Endothelial cell of umbilical vein (primary cell): ENCODE results near the gene ZPR1. TPM values are rescaled to one million over a fixed set of nuclear protein-coding genes. Genes with fewer than 3 reads are reported as not detected.

Experiments used
- BruUV-seq: library from RNA; stranded (reverse); fragments of 400-500 nt; replicated peaks from 2 replicates; lab custom pipeline; 2021; lab: Mats Ljungman, UMichigan
- CTCF ChIA-PET: fragments of 300-600, 350-600 bp; sonication (Branson Sonifier 250); formaldehyde crosslinking; loops from one replicate; lab custom pipeline; 2021; ENCODE audit warnings: antibody characterized with exemption, inconsistent platforms; lab: Charles Lee
- POLR2A ChIA-PET: fragments of 300-600, 350-600 bp; sonication (Branson Sonifier 250); formaldehyde crosslinking; loops from one replicate; lab custom pipeline; 2021; ENCODE audit warnings: antibody characterized with exemption, inconsistent platforms; lab: Charles Lee
- DNase-seq: peaks from one replicate; pipeline ENCODE4 v3.0.0-alpha.2; 2011; ENCODE audit warnings: low read depth, low spot score
- FAIRE-seq: peaks from 2 replicates; lab custom pipeline; 2011; peaks lifted over from hg19 to GRCh38; lab: Jason Lieb, UNC
- H2AFZ ChIP-seq: 2 replicates; pipeline ENCODE4 v1.6.0; 2012; ENCODE audit warnings: low read depth, low read length, control low read depth, inconsistent platforms
- H3K27ac ChIP-seq: 2 replicates; pipeline ENCODE4 v1.5.1; 2011; ENCODE audit warnings: low read depth, mild to moderate bottlenecking, control low read depth, low read length, moderate library complexity; ENCODE audit not compliant: insufficient read depth
- H3K27me3 ChIP-seq, 2 experiments: 2 replicates each; pipeline versions ENCODE4 v1.6.0 to v1.6.1; 2011; ENCODE audit warnings: low read length in 2 of 2, mixed read lengths in 1 of 2; ENCODE audit not compliant: control insufficient read depth in 2 of 2, insufficient read depth in 2 of 2
- H3K36me3 ChIP-seq, 2 experiments: 2 replicates in 1 of 2; 3 replicates in 1 of 2; pipeline ENCODE4 v1.5.1; 2011; ENCODE audit warnings: low read length in 2 of 2, mild to moderate bottlenecking in 1 of 2, moderate library complexity in 1 of 2; ENCODE audit not compliant: control insufficient read depth in 2 of 2, insufficient read depth in 2 of 2; ENCODE audit errors: extremely low read depth in 1 of 2
- H3K4me1 ChIP-seq: 3 replicates; pipeline ENCODE4 v1.5.1; 2011; ENCODE audit warnings: mild to moderate bottlenecking, low read length; ENCODE audit not compliant: control insufficient read depth, insufficient read depth; ENCODE audit errors: extremely low read depth
- H3K4me2 ChIP-seq: 2 replicates; pipeline ENCODE4 v1.6.1; 2011; ENCODE audit warnings: low read length, control low read depth, mixed read lengths; ENCODE audit not compliant: insufficient read depth
- H3K4me3 ChIP-seq, 3 experiments: fragments of 200-600 bp in 1 of 3; sonication (generic), shearing (Covaris generic) in 1 of 3; replicated peaks in 1 of 3; 2 replicates each; pipeline ENCODE4 v1.5.1; 2011 to 2016; ENCODE audit warnings: control low read depth in 3 of 3, low read length in 3 of 3, mild to moderate bottlenecking in 2 of 3, inconsistent platforms in 1 of 3, low read depth in 1 of 3, moderate library complexity in 1 of 3; ENCODE audit not compliant: insufficient read depth in 1 of 3
- H3K79me2 ChIP-seq: 2 replicates; pipeline ENCODE4 v1.6.0; 2012; ENCODE audit warnings: low read length, inconsistent platforms; ENCODE audit not compliant: control insufficient read depth, insufficient read depth
- H3K9ac ChIP-seq: replicated peaks from 2 replicates; pipeline ENCODE3; 2011; ENCODE audit warnings: low read length, control low read depth; ENCODE audit not compliant: insufficient read depth; ENCODE audit errors: extremely low read depth
- H3K9me1 ChIP-seq: replicated peaks from 3 replicates; pipeline ENCODE4 v1.6.0; 2011; ENCODE audit warnings: mild to moderate bottlenecking, low read length; ENCODE audit not compliant: control insufficient read depth, insufficient read depth; ENCODE audit errors: extremely low read depth
- H3K9me3 ChIP-seq: replicated peaks from 2 replicates; pipeline ENCODE4 v1.5.1; 2012; ENCODE audit warnings: low read length, inconsistent platforms; ENCODE audit not compliant: control insufficient read depth, insufficient read depth
- H4K20me1 ChIP-seq: replicated peaks from 2 replicates; pipeline ENCODE3; 2011; ENCODE audit warnings: mild to moderate bottlenecking, low read length; ENCODE audit not compliant: control insufficient read depth, insufficient read depth; ENCODE audit errors: extremely low read depth
- CTCF ChIP-seq, 2 donors: IDR thresholded peaks; 1 replicate in 1 of 2; 2 replicates in 1 of 2; pipeline ENCODE4 v1.5.1; 2011; ENCODE audit warnings: low read length in 2 of 2, mild to moderate bottlenecking in 2 of 2, moderate library complexity in 2 of 2, control low read depth in 1 of 2, inconsistent platforms in 1 of 2, low read depth in 1 of 2; ENCODE audit not compliant: insufficient read depth in 1 of 2; ENCODE audit errors: extremely low read depth in 1 of 2
- EZH2 ChIP-seq: IDR thresholded peaks from 2 replicates; pipeline ENCODE4 v1.6.1; 2012; ENCODE audit warnings: borderline replicate concordance, low read depth, mild to moderate bottlenecking, moderate library complexity, low read length, inconsistent platforms; ENCODE audit not compliant: severe bottlenecking
- FOS ChIP-seq: IDR thresholded peaks from 2 replicates; pipeline ENCODE4 v1.6.1; 2011; ENCODE audit warnings: mild to moderate bottlenecking, low read length, moderate library complexity, borderline replicate concordance; ENCODE audit not compliant: insufficient read depth
- GATA2 ChIP-seq: IDR thresholded peaks from 2 replicates; pipeline ENCODE4 v1.7.0; 2011; ENCODE audit warnings: low read depth, mild to moderate bottlenecking, moderate library complexity, mixed read lengths, low read length; ENCODE audit not compliant: insufficient read length, insufficient read depth
- JUN ChIP-seq: IDR thresholded peaks from 2 replicates; pipeline ENCODE4 v1.6.1; 2011; ENCODE audit warnings: borderline replicate concordance, low read depth; ENCODE audit not compliant: insufficient read length, insufficient read depth
- MAX ChIP-seq: IDR thresholded peaks from 2 replicates; pipeline ENCODE4 v1.6.1; 2011; ENCODE audit not compliant: insufficient read depth, insufficient read length
- MYC ChIP-seq: IDR thresholded peaks from one replicate; pipeline ENCODE4 v1.6.1; 2011; ENCODE audit warnings: mild to moderate bottlenecking, low read depth, low read length
- POLR2A ChIP-seq: IDR thresholded peaks from 2 replicates; pipeline ENCODE4 v1.6.1; 2012; ENCODE audit warnings: low read depth, mild to moderate bottlenecking, control low read depth, low read length
- POLR2AphosphoS5 ChIP-seq: IDR thresholded peaks from 2 replicates; pipeline ENCODE4 v1.6.1; 2012; ENCODE audit warnings: low read depth, mild to moderate bottlenecking, control low read depth, low read length, moderate library complexity; ENCODE audit not compliant: insufficient read depth
- dilution Hi-C: fragments of 300-500 bp; cut with MboI; formaldehyde crosslinking; loops from one replicate; pipeline ENCODE4 v1.15.0; 2019; ENCODE audit warnings: low sequenced_read_pairs; ENCODE audit not compliant: extremely low pct_ligation_motif_present
- intact Hi-C: fragments of 100-400 bp; cut with micrococcal nuclease; formaldehyde crosslinking; loops from one replicate; pipeline ENCODE4 v1.10.0; 2022
- polyA plus RNA-seq, 4 experiments: library from polyadenylated mRNA; depleted of rRNA in 3 of 4; stranded (reverse) in 3 of 4; unstranded in 1 of 4; fragments of >200 nt; gene quantifications; 2 replicates each; pipeline versions ENCODE4 v1.2.1 to v1.2.3, GENCODE V29; 2011 to 2012; ENCODE audit warnings: missing spikeins in 1 of 4
- total RNA-seq: library from RNA; stranded (reverse); gene quantifications from 2 replicates; pipeline ENCODE4 v1.2.3, GENCODE V29; 2021

The ZPR1 gene
- total and polyA plus RNA-seq, 2 donors (not counting 3 experiments of a cell fraction or from before 2014, with no cell fraction given): 22.6 to 54.5 TPM

GRCh38 chr11:116731097-116731761 lies 56.6 kb downstream of the ZPR1 start:
- Histone ChIP-seq H3K4me1 (no peaks in the 10 kb centered on the region), H3K27ac (no peak overlapping the region), H3K4me2 (no peak overlapping the region), H3K9me3 (no peaks in the 10 kb centered on the region), H3K36me3 (no peaks in the 10 kb centered on the region), H3K79me2 (no peaks in the 10 kb centered on the region), H3K27me3 (peaks cover 12 to 15% of the 10 kb centered on the region in 2 experiments), H2AFZ (no peak overlapping the region), H3K9me1 (no peaks in the 10 kb centered on the region), H3K4me3 (no peak overlapping the region), H3K9ac (no peak overlapping the region), H4K20me1 (no peaks in the 10 kb centered on the region)
- intact Hi-C loops: loop anchor here (5.0 kb wide), 1 partner anchor 106 kb away; the partner anchor contains the start of gene APOA1
- ChIA-PET CTCF (interaction anchor here (1.7 to 4.6 kb wide), 3 partner anchors 8 to 374 kb away, joined by 14 to 67 read pairs (median 23); no protein-coding TSS in a partner anchor), POLR2A (no interaction called here)
- DNase-seq (no peak), FAIRE-seq (no peak)
- dilution Hi-C loops: no loop called here
- TF ChIP-seq EZH2: no peak
- TF ChIP-seq POLR2AphosphoS5: no peak
- no peak for TF ChIP-seq GATA2
- TF ChIP-seq FOS: no peak
- no peak for TF ChIP-seq MYC
- TF ChIP-seq JUN: no peak
- TF ChIP-seq POLR2A: no peak
- no peak for TF ChIP-seq MAX
- no peak for TF ChIP-seq CTCF (IDR thresholded peaks at IDR 0.05; ENCODE audit: extremely low read depth in 1 of 2, insufficient read depth in 1 of 2, low read depth in 1 of 2, low read length in 2 of 2)
- BruUV-seq: no TSS peak
